NT2/D1 (cell line): ENCODE results near the gene DNAAF2.

ENCODE experiments used
- DNase-seq: peaks from one replicate; pipeline ENCODE4 v3.0.0-alpha.2; 2011; ENCODE audit warnings: low read depth, low spot score
- H3K27me3 ChIP-seq: 2 replicates; pipeline ENCODE4 v1.6.0; 2011; ENCODE audit warnings: mild to moderate bottlenecking; ENCODE audit not compliant: insufficient read length, insufficient read depth
- H3K36me3 ChIP-seq: 2 replicates; pipeline ENCODE4 v1.6.1; 2011; ENCODE audit warnings: mild to moderate bottlenecking, low read length, mixed read lengths; ENCODE audit not compliant: insufficient read depth, insufficient read length
- H3K4me1 ChIP-seq: 2 replicates; pipeline ENCODE4 v1.5.1; 2011; ENCODE audit not compliant: insufficient read depth, insufficient read length
- H3K4me3 ChIP-seq: 2 replicates; pipeline ENCODE4 v1.5.1; 2011; ENCODE audit warnings: low read depth; ENCODE audit not compliant: insufficient read length
- H3K9ac ChIP-seq: 2 replicates; pipeline ENCODE4 v1.6.0; 2011; ENCODE audit warnings: low read depth; ENCODE audit not compliant: insufficient read length
- H3K9me3 ChIP-seq: 2 replicates; pipeline ENCODE4 v1.5.1; 2011; ENCODE audit warnings: mild to moderate bottlenecking, low read length; ENCODE audit not compliant: insufficient read depth
- SUZ12 ChIP-seq: IDR thresholded peaks from 2 replicates; pipeline ENCODE4 v1.6.1; 2011; ENCODE audit not compliant: insufficient read length, insufficient read depth; ENCODE audit errors: extremely low read depth
- YY1 ChIP-seq: IDR thresholded peaks from 2 replicates; pipeline ENCODE4 v1.6.1; 2011; ENCODE audit not compliant: insufficient read length, insufficient read depth
- ZNF274 ChIP-seq: IDR thresholded peaks from 2 replicates; pipeline ENCODE4 v1.6.1; 2011; ENCODE audit warnings: mild to moderate bottlenecking, low read depth, low read length

Gene DNAAF2

GRCh38 chr14:49612251-49612650 is 22.8 kb downstream of the DNAAF2 start:
- no peaks in the 10 kb centered on the region for H3K4me1 ChIP-seq
- H3K9ac ChIP-seq: no peak overlapping the region
- no peaks in the 10 kb centered on the region for H3K27me3 ChIP-seq
- peaks cover 29% of the 10 kb centered on the region for H3K36me3 ChIP-seq
- no peaks in the 10 kb centered on the region for H3K9me3 ChIP-seq
- no peak overlapping the region for H3K4me3 ChIP-seq
- TF ChIP-seq YY1: no peak
- TF ChIP-seq SUZ12: no peak
- no peak for TF ChIP-seq ZNF274
- no peak for DNase-seq

DNA sequence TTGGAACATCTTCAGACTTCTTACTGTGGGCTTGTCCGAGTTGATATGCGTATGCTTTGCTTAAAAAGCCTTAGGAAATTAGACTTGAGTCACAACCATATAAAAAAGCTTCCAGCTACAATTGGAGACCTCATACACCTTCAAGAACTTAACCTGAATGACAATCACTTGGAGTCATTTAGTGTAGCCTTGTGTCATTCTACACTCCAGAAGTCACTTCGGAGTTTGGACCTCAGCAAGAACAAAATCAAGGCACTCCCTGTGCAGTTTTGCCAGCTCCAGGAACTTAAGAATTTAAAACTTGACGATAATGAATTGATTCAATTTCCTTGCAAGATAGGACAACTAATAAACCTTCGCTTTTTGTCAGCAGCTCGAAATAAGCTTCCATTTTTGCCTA is 27.5 kb downstream of the DNAAF2 start:
- Histone ChIP-seq H3K36me3 (peaks cover 44% of the 10 kb centered on the region), H3K4me3 (no peak overlapping the region), H3K27me3 (no peaks in the 10 kb centered on the region), H3K9ac (no peak overlapping the region), H3K9me3 (no peaks in the 10 kb centered on the region), H3K4me1 (no peaks in the 10 kb centered on the region)
- no peak for DNase-seq
- TF ChIP-seq YY1 (no peak), ZNF274 (no peak), SUZ12 (no peak)

GRCh38 chr14:49598485-49599300 is 36.4 kb downstream of the DNAAF2 start, which contains the start of gene LRR1:
TSS of gene LRR1 (plus strand) at chr14:49598940. CDS start at chr14:49599021, 81 bp downstream.
- H3K9me3 ChIP-seq: no peaks in the 10 kb centered on the region
- DNase-seq: peak; percentile 50
- H3K36me3 ChIP-seq: peaks cover 19% of the 10 kb centered on the region
- TF ChIP-seq ZNF274 (no peak), YY1 (peak; percentile 67)
- peak within 1 kb of the TSS; percentile 92 for H3K4me3 ChIP-seq
- H3K27me3 ChIP-seq: no peaks in the 10 kb centered on the region
- no peaks in the 10 kb centered on the region for H3K4me1 ChIP-seq
- H3K9ac ChIP-seq: peak within 1 kb of the TSS; percentile 89

DNA sequence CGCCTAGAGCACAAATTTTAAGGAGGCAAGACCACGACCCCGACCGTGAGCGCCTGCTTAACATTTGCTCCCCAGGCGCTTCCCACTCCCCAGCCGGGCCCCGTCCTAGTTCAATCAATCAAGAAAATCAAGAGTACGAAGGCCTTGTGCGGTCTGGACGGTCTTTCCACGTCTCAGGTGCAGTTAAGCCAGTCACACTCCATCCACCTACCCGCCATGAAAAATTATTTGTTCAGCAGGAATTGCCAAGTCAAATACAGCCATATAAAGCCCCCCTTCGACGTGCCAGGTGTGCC is 36.9 kb downstream of the DNAAF2 start:
- peak overlapping the region; percentile 89 for H3K9ac ChIP-seq
- no peaks in the 10 kb centered on the region for H3K27me3 ChIP-seq
- no peak for DNase-seq
- TF ChIP-seq YY1 (no peak), ZNF274 (no peak), SUZ12 (no peak)
- no peaks in the 10 kb centered on the region for H3K9me3 ChIP-seq
- peak overlapping the region; percentile 92 for H3K4me3 ChIP-seq
- peaks cover 17% of the 10 kb centered on the region for H3K36me3 ChIP-seq
- H3K4me1 ChIP-seq: no peaks in the 10 kb centered on the region

DNA sequence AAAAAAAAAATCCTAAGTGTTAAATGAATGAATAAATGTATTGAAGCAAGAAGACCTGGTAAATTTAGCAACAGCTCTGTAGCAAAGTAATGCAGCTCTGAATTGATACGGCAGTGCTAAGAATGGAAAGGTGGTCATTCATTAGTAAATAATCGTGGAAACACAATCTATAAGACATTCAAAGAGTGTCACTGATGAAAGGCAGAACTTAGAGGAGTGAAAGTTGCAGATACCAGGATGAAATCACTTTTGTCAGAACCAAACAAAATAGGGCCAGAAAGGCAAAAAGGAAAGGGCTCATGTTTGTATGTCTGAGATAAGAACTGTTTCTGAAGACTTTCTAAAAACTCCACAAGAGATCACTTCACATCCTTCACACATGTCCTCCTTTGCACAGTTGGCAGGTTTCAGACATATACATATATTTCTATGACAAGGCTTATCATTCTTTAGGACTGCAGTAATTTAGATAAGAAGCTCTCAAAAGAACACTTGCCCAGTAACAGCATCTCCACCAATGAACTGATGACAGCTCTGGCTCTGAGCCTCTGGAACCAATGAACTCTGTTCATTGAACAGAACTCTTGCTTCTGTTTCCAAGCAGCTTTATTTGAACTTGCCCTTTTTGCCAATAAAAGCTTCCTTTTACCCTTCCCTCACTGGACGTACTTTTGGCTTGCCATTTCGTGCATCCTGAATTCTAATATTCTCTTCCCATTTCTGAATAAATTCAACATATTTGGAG is 40.5 kb downstream of the DNAAF2 start:
- no peak for DNase-seq
- no peak overlapping the region for H3K9ac ChIP-seq
- H3K4me1 ChIP-seq: no peaks in the 10 kb centered on the region
- H3K4me3 ChIP-seq: no peak overlapping the region
- H3K36me3 ChIP-seq: no peaks in the 10 kb centered on the region
- TF ChIP-seq YY1 (no peak), ZNF274 (no peak), SUZ12 (no peak)
- H3K9me3 ChIP-seq: no peaks in the 10 kb centered on the region
- H3K27me3 ChIP-seq: no peaks in the 10 kb centered on the region

DNA sequence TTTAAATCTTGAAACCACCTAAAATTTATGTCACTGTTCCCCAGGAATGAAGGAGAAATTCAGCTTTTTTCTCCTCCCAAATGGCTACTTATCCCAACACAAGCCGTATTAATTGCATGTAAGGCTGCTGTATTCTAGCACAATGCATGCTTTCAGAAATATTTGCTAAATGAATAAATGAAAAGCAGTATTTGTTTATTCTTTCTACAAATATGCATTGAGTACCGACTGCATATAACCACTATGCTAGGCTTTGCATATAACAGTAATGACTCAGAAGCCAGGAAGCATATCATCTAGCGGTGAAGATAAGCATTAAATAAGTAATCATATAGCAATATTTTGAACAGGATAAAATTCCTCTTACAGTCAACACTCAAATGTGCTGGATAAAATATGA is 42.0 kb downstream of the DNAAF2 start:
- no peak overlapping the region for H3K4me3 ChIP-seq
- TF ChIP-seq SUZ12 (no peak), ZNF274 (no peak), YY1 (no peak)
- H3K9me3 ChIP-seq: no peaks in the 10 kb centered on the region
- no peaks in the 10 kb centered on the region for H3K36me3 ChIP-seq
- DNase-seq: no peak
- no peak overlapping the region for H3K9ac ChIP-seq
- H3K4me1 ChIP-seq: no peaks in the 10 kb centered on the region
- no peaks in the 10 kb centered on the region for H3K27me3 ChIP-seq

- TF ChIP-seq ZNF274 (no peak), YY1 (no peak), SUZ12 (no peak)
- H3K27me3 ChIP-seq: no peaks in the 10 kb centered on the region
- H3K9me3 ChIP-seq: no peaks in the 10 kb centered on the region
- no peak for DNase-seq
- peaks cover 17% of the 10 kb centered on the region for H3K36me3 ChIP-seq
- H3K4me1 ChIP-seq: no peaks in the 10 kb centered on the region
- no peak overlapping the region for H3K9ac ChIP-seq
- no peak overlapping the region for H3K4me3 ChIP-seq
Measured at GRCh38 chr14:49589387-49589786, 45.7 kb downstream of the DNAAF2 start.
